Stomach (tissue), 9 donors: ENCODE results near the gene BIN1. TPM values are rescaled to one million over a fixed set of nuclear protein-coding genes. Genes with fewer than 3 reads are reported as not detected.
A peak's percentile ranks its signal among the peaks of the same experiment; 100 is the strongest.

ENCODE experiments used
- DNase-seq, 2 donors: peaks; one replicate each; pipeline versions ENCODE4 v3.0.0 to v3.0.0-alpha.2; 2013 to 2019
- H3K27ac ChIP-seq, 5 donors: fragments of 200-600 bp in 4 of 5; sonication (generic) in 4 of 5; one replicate each; pipeline ENCODE4 v1.5.1; 2013 to 2019; ENCODE audit warnings: mild to moderate bottlenecking in 1 of 5, moderate library complexity in 1 of 5
- H3K27me3 ChIP-seq, 3 donors: fragments of 200-600 bp; sonication (generic); one replicate each; pipeline ENCODE4 v1.5.1; 2017 to 2019; ENCODE audit warnings: mixed run types in 1 of 3
- H3K36me3 ChIP-seq, 4 donors: fragments of 200-600 bp; sonication (generic); 1 replicate in 3 of 4; 2 replicates in 1 of 4; pipeline ENCODE4 v1.5.1; 2016 to 2019
- H3K4me1 ChIP-seq, 4 donors: fragments of 200-600 bp; sonication (generic); one replicate each; pipeline ENCODE4 v1.5.1; 2016 to 2019
- H3K4me3 ChIP-seq, 4 donors: fragments of 200-600 bp; sonication (generic) in 3 of 4; one replicate each; pipeline ENCODE4 v1.5.1; 2016 to 2019; ENCODE audit warnings: mild to moderate bottlenecking in 1 of 4
- H3K9me3 ChIP-seq, 4 donors: fragments of 200-600 bp; sonication (generic); one replicate each; pipeline ENCODE4 v1.5.1; 2016 to 2019
- CTCF ChIP-seq, 7 experiments: fragments of 450-650 bp in 4 of 7; fragments of 200-600 bp in 3 of 7; sonication (generic) in 3 of 7; IDR thresholded peaks; one replicate each; pipeline ENCODE4 v1.5.1; 2016 to 2019; ENCODE audit warnings: antibody characterized with exemption in 7 of 7, control low read depth in 2 of 7, mild to moderate bottlenecking in 1 of 7
- EP300 ChIP-seq: sonication (generic); formaldehyde crosslinking; IDR thresholded peaks from one replicate; pipeline ENCODE4 v1.6.1; 2017; ENCODE audit warnings: antibody characterized with exemption
- POLR2A ChIP-seq, 4 donors: fragments of 450-650 bp; IDR thresholded peaks; one replicate each; pipeline ENCODE4 v1.6.1; 2016; ENCODE audit warnings: antibody characterized with exemption in 4 of 4, control low read depth in 2 of 4, mild to moderate bottlenecking in 1 of 4, moderate library complexity in 1 of 4
- POLR2AphosphoS5 ChIP-seq, 3 donors: sonication (generic); formaldehyde crosslinking; IDR thresholded peaks; one replicate each; pipeline ENCODE4 v1.6.1; 2016; ENCODE audit warnings: antibody characterized with exemption in 3 of 3
- WGBS, 5 donors: extraction: QIAGEN DNeasy Blood & Tissue Kit in 3 of 5; methylation state at CpG; one replicate each; pipeline versions ENCODE4 v1.1.5 to v1.1.7; 2013 to 2018; 5-methylcytosine and 5-hydroxymethylcytosine counted together
- intact Hi-C: fragments of 100-400 bp; cut with DNase I; formaldehyde crosslinking; loops from one replicate; pipeline ENCODE4 v1.15.1; 2023; ENCODE audit warnings: low total_unique reads
- polyA plus RNA-seq, 3 donors: library from polyadenylated mRNA; stranded (reverse); fragments of 200-250 nt; gene quantifications; one replicate each; pipeline ENCODE4 v1.2.3, GENCODE V29; 2013
- total RNA-seq, 5 donors: library from RNA; depleted of rRNA; stranded (reverse); fragments of >200 nt; gene quantifications; one replicate each; pipeline versions ENCODE4 v1.1.0 to v1.2.3, GENCODE V29; 2014 to 2016
- donor health status: healthy with polysubstance abuse.
- donor health status: Bipolar disorder and iron deficiency.
- donor health status: healthy.

BIN1 gene
- total and polyA plus RNA-seq, 8 donors: 39.1 to 175 (median 47.8) TPM

- WGBS, 5 donors: 71 to 86% (median 80%) methylated on average over 9 of the region's 9 CpGs
- Histone ChIP-seq H3K27me3 (no peaks in the 10 kb centered on the region), H3K9me3 (no peaks in the 10 kb centered on the region), H3K4me1 (no peaks in the 10 kb centered on the region), H3K27ac (no peak overlapping the region), H3K36me3 (no peaks in the 10 kb centered on the region), H3K4me3 (no peak overlapping the region)
- TF ChIP-seq POLR2AphosphoS5 (IDR thresholded peaks at IDR 0.05): no peak
- TF ChIP-seq CTCF (IDR thresholded peaks at IDR 0.05): no peak
- no peak for TF ChIP-seq POLR2A (IDR thresholded peaks at IDR 0.05)
- intact Hi-C loops: no loop called here
- no peak for DNase-seq
These were observed 103.7 kb downstream of the BIN1 start for GRCh38 chr2:127003070-127003800.

- Histone ChIP-seq H3K36me3 (no peaks in the 10 kb centered on the region), H3K4me1 (peaks cover 0 to 8% (median 2%) of the 10 kb centered on the region in 4 donors), H3K9me3 (no peaks in the 10 kb centered on the region), H3K27ac (no peak overlapping the region), H3K27me3 (no peaks in the 10 kb centered on the region), H3K4me3 (no peak overlapping the region)
- 64 to 94% (median 93%) methylated on average over 5 of the region's 5 CpGs for WGBS, 5 donors
- TF ChIP-seq POLR2AphosphoS5 (IDR thresholded peaks at IDR 0.05) (no peak), CTCF (IDR thresholded peaks at IDR 0.05) (no peak), POLR2A (IDR thresholded peaks at IDR 0.05) (no peak), EP300 (no peak)
- intact Hi-C loops: no loop called here
- no peak for DNase-seq
These were observed 105.2 kb downstream of the BIN1 start for GRCh38 chr2:127001751-127002150.

GRCh38 chr2:127000937-127001336 is 106.0 kb downstream of the BIN1 start:
- Histone ChIP-seq H3K9me3 (no peaks in the 10 kb centered on the region), H3K4me3 (no peak overlapping the region), H3K27ac (no peak overlapping the region), H3K27me3 (no peaks in the 10 kb centered on the region), H3K4me1 (peaks cover 0 to 12% (median 5%) of the 10 kb centered on the region in 4 donors), H3K36me3 (no peaks in the 10 kb centered on the region)
- no peak for TF ChIP-seq EP300
- TF ChIP-seq POLR2AphosphoS5 (IDR thresholded peaks at IDR 0.05): no peak
- no peak for TF ChIP-seq CTCF (IDR thresholded peaks at IDR 0.05)
- no peak for TF ChIP-seq POLR2A (IDR thresholded peaks at IDR 0.05)
- intact Hi-C loops: no loop called here
- DNase-seq: peak in 1 of 2 donors; percentile 66
- 52 to 68% (median 58%) methylated on average over 5 of the region's 5 CpGs for WGBS, 5 donors

GRCh38 chr2:127000194-127000593 is 106.8 kb downstream of the BIN1 start:
- no peaks in the 10 kb centered on the region for H3K36me3 ChIP-seq
- WGBS, 5 donors: 65 to 96% (median 82%) methylated on average over 3 of the region's 3 CpGs
- intact Hi-C loops: no loop called here
- H3K4me3 ChIP-seq: no peak overlapping the region
- H3K9me3 ChIP-seq: no peaks in the 10 kb centered on the region
- DNase-seq: no peak
- H3K27me3 ChIP-seq: no peaks in the 10 kb centered on the region
- no peak overlapping the region for H3K27ac ChIP-seq
- H3K4me1 ChIP-seq: peaks cover 0 to 15% (median 5%) of the 10 kb centered on the region in 4 donors
- TF ChIP-seq EP300 (no peak), CTCF (IDR thresholded peaks at IDR 0.05) (no peak), POLR2AphosphoS5 (IDR thresholded peaks at IDR 0.05) (no peak), POLR2A (IDR thresholded peaks at IDR 0.05) (no peak)
